Activated naive CD4-positive, alpha-beta T cell treated with anti-CD3 and anti-CD28 coated beads, Interleukin-2, amount 50 U/mL, for 16 hours (primary cell): ENCODE data around the gene CCDC150.
A peak's percentile ranks its signal among the peaks of the same experiment; 100 is the strongest.
"Not testable (repeated sequence)": the region's sequence is repeated elsewhere in the genome, so short reads cannot be mapped to it uniquely, and the experiment has no call there.

Experiments
- DNase-seq: peaks from one replicate; pipeline ENCODE4 v3.0.0-alpha.2; 2020

CCDC150 gene

GRCh38 chr2:196718419-196719109, 79.0 kb downstream of the CCDC150 start:
- no peak for DNase-seq

GRCh38 chr2:196719110-196719872, 79.8 kb downstream of the CCDC150 start:
- DNase-seq: no peak

GRCh38 chr2:196723571-196723970, 84.1 kb downstream of the CCDC150 start:
- DNase-seq: no peak

GRCh38 chr2:196725218-196725617, 85.7 kb downstream of the CCDC150 start:
- no peak for DNase-seq

- DNase-seq: no peak
Observed at GRCh38 chr2:196725882-196726281, 86.4 kb downstream of the CCDC150 start.

- no peak for DNase-seq
Observed at GRCh38 chr2:196729418-196729817, 89.9 kb downstream of the CCDC150 start.

GRCh38 chr2:196736646-196737045, 97.1 kb downstream of the CCDC150 start:
- DNase-seq: not testable (repeated sequence)

GRCh38 chr2:196737046-196737445, 97.5 kb downstream of the CCDC150 start:
- DNase-seq: no peak

GRCh38 chr2:196739031-196739430, 99.5 kb downstream of the CCDC150 start:
- no peak for DNase-seq

- no peak for DNase-seq
Observed at GRCh38 chr2:196742216-196742615, 102.7 kb downstream of the CCDC150 start.

GRCh38 chr2:196742685-196743084, 103.2 kb downstream of the CCDC150 start:
- no peak for DNase-seq

- no peak for DNase-seq
Observed at GRCh38 chr2:196743165-196743564, 103.7 kb downstream of the CCDC150 start.

- DNase-seq: no peak
Observed at GRCh38 chr2:196745711-196746110, 106.2 kb downstream of the CCDC150 start.

- no peak for DNase-seq
Observed at GRCh38 chr2:196747400-196747799, 107.9 kb downstream of the CCDC150 start.

GRCh38 chr2:196748123-196748522, 108.6 kb downstream of the CCDC150 start:
- DNase-seq: no peak

- DNase-seq: no peak
Observed at GRCh38 chr2:196750291-196750923, 110.9 kb downstream of the CCDC150 start.

GRCh38 chr2:196750977-196751631, 111.6 kb downstream of the CCDC150 start:
- peak; percentile 61 for DNase-seq

GRCh38 chr2:196758474-196759377, 119.2 kb downstream of the CCDC150 start:
- DNase-seq: no peak

GRCh38 chr2:196759378-196759706, 119.8 kb downstream of the CCDC150 start:
- no peak for DNase-seq

- DNase-seq: no peak
Observed at GRCh38 chr2:196767101-196767500, 127.6 kb downstream of the CCDC150 start.
